ENCODE data around the gene TNS3. TPM values are rescaled to one million over a fixed set of nuclear protein-coding genes. Genes with fewer than 3 reads are reported as not detected.
"Not testable (repeated sequence)": the region's sequence is repeated elsewhere in the genome, so short reads cannot be mapped to it uniquely, and the experiment has no call there.

TNS3 gene
- total RNA-seq, 4 donors from 2014 or later: 70.9 to 112 (median 98.6) TPM

- DNase-seq (ENCODE audit: low spot score): no peak
- TF ChIP-seq CTCF (IDR thresholded peaks at IDR 0.05): no peak
- no peak for ATAC-seq (ENCODE audit: low FRiP score)
These were observed 111.1 kb downstream of the TNS3 start for GRCh38 chr7:47470567-47471357.

GRCh38 chr7:47469846-47470245, 112.1 kb downstream of the TNS3 start:
- DNase-seq (ENCODE audit: low spot score); ATAC-seq (ENCODE audit: low FRiP score): not testable (repeated sequence)

GRCh38 chr7:47466832-47467231, 115.1 kb downstream of the TNS3 start:
- no peak for DNase-seq (ENCODE audit: low spot score)
- TF ChIP-seq CTCF (IDR thresholded peaks at IDR 0.05): no peak
- ATAC-seq (ENCODE audit: low FRiP score): no peak

- no peak for DNase-seq (ENCODE audit: low spot score)
- no peak for TF ChIP-seq CTCF (IDR thresholded peaks at IDR 0.05)
- ATAC-seq (ENCODE audit: low FRiP score): peak; percentile 15
These were observed 116.7 kb downstream of the TNS3 start for GRCh38 chr7:47465191-47465590.

GRCh38 chr7:47464266-47464665, 117.6 kb downstream of the TNS3 start:
- no peak for TF ChIP-seq CTCF (IDR thresholded peaks at IDR 0.05)
- DNase-seq (ENCODE audit: low spot score): no peak
- ATAC-seq (ENCODE audit: low FRiP score): no peak

- DNase-seq (ENCODE audit: low spot score) (no peak), ATAC-seq (ENCODE audit: low FRiP score) (no peak)
- no peak for TF ChIP-seq CTCF (IDR thresholded peaks at IDR 0.05)
These were observed 120.2 kb downstream of the TNS3 start for GRCh38 chr7:47461746-47462145.

- no peak for TF ChIP-seq CTCF (IDR thresholded peaks at IDR 0.05)
- DNase-seq (ENCODE audit: low spot score) (no peak), ATAC-seq (ENCODE audit: low FRiP score) (peak; percentile 20)
These were observed 120.8 kb downstream of the TNS3 start for GRCh38 chr7:47461161-47461560.

Measured in omental fat pad (tissue), 4 donors.